ENCODE data around the gene PDCD1.

DNA sequence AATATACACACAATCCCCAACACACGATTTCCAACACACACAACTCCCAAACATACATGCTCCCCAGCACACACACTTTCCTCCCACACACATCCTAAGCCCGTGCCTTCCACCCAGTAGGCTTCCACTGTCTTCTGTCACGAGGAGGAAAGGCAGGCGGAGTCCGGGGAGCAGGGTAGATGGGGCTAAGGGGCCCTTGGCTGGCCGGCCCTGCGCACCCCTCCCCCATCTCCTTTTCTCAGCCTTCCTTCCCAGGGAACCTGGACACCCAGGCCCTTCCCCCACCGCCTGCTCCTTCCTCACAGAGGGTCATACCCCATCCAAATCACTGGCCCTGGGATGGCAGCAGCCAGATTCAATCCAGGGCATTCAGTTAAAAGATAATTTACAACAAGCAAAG is 3.4 kb upstream of the PDCD1 start:
- no peak for TF ChIP-seq REST (IDR thresholded peaks at IDR 0.05; ENCODE audit: insufficient read depth in 1 of 2, low read depth in 2 of 2, low read length in 2 of 2)
- no peak for TF ChIP-seq POLR2AphosphoS5 (IDR thresholded peaks at IDR 0.05; ENCODE audit: low read depth, low read length)
- no peak for TF ChIP-seq FOXP2 (optimal IDR thresholded peaks at IDR 0.05; ENCODE audit: borderline replicate concordance, extremely low read depth, extremely low read length, insufficient read depth)
- no peak for TF ChIP-seq TAF1 (IDR thresholded peaks at IDR 0.05; ENCODE audit: borderline replicate concordance, insufficient read depth, low read length)

All from PFSK-1 (cell line).